Measurements from ENCODE around the gene VAC14.
"Not testable (repeated sequence)": the region's sequence is repeated elsewhere in the genome, so short reads cannot be mapped to it uniquely, and the experiment has no call there.

Gene VAC14

GRCh38 chr16:70648606-70649005, 152.4 kb downstream of the VAC14 start:
- no peak for DNase-seq (ENCODE audit: low read depth in 1 of 2, low spot score in 1 of 2)

DNA sequence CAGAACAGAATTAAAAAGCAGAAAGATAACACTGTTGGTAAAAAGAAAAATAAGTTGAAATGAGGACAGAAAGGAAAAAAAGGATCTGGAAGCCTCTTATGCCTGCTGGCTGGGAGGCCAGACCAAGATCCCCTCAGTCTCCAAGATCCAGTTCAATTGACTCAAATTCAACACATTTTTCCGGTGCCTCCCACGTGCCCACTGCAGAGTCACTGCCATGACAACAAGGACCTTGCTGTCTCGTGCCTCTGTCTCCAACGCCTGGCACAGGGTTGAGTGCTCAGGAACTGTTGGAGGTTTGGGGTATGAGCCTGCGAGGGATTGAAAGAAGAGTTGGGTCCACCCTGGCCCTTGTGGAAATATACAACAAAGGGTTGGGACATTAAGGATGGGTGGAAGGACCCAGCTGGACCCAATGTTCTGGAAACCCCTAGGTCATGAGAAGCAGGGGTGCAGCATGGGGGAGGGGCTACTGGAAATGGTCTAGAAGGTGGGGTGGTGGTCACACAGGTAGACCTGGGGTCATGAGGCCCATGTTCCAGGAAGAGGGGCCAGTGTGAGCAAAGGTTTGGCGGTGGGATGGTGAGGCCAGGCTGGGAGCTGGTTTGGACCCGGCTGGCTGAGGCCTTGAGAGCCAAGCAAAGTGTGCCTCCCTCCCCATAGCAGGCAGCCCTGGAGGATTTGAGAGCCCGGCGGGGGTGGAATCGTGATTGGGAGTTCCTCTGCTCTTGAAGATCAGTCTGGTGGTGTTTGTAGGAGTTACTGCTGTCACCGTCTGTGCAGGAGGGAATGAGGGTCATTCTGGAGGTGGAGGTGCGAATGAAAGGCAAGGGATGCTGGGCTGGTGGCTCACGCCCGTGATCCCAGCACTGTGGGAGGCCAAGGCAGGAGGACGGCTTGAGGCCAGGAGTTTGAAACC, 153.3 kb downstream of the VAC14 start:
- no peak for DNase-seq (ENCODE audit: low read depth in 1 of 2, low spot score in 1 of 2)

DNA sequence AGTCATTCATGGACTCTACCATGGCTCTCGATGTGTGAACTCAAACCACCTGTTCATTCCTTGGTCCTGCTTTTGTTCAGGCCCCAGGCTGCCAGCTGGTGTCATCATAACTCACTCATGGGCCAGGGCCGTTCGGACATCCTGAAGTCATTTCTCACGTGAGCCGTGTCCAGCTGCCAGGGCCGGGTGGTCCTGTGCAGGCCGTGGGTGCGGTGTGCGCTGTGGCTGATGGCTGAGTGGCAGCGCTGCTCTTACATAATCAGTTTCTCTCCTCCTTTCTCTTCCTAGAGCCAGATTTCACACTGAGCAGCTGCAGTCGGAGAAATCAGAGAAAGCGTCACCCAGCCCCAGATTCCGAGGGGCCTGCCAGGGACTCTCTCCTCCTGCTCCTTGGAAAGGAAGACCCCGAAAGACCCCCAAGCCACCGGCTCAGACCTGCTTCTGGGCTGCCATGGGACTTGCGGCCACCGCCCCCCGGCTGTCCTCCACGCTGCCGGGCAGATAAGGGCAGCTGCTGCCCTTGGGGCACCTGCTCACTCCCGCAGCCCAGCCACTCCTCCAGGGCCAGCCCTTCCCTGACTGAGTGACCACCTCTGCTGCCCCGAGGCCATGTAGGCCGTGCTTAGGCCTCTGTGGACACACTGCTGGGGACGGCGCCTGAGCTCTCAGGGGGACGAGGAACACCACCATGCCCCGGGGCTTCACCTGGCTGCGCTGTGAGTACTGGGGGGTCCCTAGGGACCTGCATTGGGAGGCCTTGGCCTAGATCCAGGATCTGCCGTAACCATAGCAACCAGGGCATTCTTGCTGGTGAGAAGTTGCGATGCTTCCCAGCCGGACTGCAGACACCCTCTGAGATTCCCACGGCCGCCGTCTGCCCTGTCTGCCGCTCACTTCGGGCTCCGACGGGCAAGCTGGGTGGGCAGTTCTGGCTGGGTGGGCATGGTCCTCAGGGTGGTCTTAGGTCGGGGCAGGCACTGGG, 154.4 kb downstream of the VAC14 start, which contains the start of gene IL34:
Gene IL34 (plus strand): TSS at position 300 of the 982 bp plus-strand sequence. CDS start 389 bp downstream, at position 689.
- no peak for DNase-seq (ENCODE audit: low read depth in 1 of 2, low spot score in 1 of 2)

DNA sequence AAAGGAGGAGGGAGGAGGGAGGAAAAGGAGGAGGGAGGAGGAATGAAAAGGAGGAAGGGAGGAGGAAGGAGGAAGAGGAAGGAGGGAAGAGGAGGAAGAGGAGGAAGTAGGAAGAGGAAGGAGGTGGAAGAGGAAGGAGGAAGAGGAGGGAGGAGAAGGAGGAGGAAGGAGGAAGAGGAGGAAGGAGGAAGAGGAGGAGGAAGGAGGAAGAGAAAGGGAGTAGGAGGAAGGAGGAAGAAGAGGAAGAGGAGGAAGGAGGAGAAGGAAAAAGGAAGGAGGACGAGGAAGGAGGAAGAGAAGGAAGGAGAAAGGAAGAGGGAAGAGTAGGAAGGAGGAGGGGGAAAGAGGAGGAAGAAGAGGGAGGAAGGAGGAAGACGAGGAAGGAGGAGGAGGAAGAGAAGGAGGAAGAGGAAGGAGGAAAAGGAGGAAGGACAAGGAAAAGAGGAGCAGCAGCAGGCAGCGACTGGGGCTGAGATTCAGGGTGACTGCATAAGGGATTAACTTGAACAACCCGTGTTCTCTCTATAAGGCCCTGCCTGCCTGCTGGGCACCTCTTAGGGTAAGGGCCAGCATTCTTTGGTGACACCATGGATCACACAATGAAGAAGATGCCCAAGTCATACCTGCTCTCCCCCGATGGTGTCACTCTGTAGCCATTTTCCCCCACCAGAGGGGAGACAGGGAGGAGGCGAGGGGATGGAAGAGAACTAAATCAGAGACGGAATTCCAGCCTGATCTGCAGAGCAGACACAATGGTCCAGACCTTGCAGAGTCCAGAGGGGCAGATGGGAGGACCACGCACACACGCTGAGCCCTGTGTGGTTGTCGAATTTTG, 156.0 kb downstream of the VAC14 start:
- DNase-seq (ENCODE audit: low read depth in 1 of 2, low spot score in 1 of 2), result no peak

DNA sequence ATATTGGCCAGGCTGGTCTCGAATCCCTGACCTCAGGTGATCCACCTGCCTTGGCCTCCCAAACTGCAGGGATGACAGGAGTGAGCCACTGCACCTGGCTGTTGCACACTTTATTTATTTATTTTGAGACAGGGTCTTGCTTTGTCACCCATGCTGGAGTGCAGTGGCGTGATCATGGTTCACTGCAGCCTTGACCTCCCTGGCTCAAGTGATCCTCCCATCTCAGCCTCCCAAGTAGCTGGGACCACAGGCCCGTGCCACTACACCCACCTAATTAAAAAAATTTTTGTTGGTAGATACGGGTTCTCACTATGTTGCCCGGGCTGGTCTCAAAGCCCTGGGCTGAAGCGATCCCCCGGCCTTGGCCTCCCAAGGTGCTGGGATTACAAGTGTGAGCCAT, 157.7 kb downstream of the VAC14 start:
- not testable (repeated sequence) for DNase-seq (ENCODE audit: low read depth in 1 of 2, low spot score in 1 of 2)

GRCh38 chr16:70642633-70643032, 158.3 kb downstream of the VAC14 start:
- DNase-seq (ENCODE audit: low read depth in 1 of 2, low spot score in 1 of 2), result no peak

DNA sequence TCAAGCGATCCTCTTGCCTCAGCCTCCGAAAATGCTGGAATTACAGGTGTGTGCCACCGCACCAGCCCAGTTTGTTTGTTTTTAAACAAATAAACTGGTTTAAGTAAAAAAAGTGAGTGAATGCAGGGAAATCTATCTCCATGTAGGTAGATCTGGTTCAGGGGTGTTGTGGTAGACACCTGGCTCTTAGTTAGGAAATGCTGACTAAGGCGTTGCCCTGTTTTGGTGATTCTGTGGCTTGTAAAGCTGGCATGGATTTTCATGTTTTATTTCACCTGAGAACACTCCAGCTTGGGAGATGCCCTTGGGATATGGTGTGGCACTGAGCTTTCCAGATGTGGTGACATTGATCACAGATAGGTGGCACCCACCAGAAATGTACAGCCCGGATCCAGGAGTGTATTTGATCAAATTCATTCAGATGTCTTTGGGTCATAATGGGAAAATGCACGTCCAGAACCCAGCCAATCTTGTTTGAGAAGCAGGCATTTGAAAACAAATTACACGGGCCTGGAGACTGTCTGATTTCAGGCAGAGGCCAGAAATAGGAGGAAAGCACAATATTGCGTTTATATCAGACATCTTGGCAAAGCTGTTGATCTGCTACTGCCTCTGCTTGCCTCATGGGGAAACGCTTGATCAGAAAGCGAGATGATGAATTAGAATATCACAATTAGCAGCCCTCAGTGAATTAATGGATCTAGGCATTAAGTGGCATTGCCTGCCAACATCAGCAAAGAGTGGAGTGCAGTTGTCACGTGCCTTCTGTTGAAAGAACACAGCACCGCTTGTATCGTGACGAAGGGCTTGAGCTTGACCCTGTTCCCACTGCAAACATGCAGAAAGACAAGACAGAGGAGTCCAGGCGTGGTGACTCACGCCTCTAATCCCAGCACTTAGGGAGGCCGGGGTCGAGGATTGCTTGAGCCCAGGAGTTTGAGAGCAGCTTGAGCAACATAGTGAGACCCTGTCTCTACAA, 161.9 kb downstream of the VAC14 start:
- no peak for DNase-seq (ENCODE audit: low read depth in 1 of 2, low spot score in 1 of 2)

Data from activated CD4-positive, alpha-beta T cell treated with anti-CD3 and anti-CD28 coated beads, Interleukin-2, amount 50 U/mL, for 24 hours (primary cell).